GM12878 (cell line): Measurements from ENCODE around the gene SRXN1. TPM values are rescaled to one million over a fixed set of nuclear protein-coding genes. Genes with fewer than 3 reads are reported as not detected.

ENCODE experiments used
- ATAC-seq: fragments of 200-7000 bp; cut with Tn5 transposase; 3 replicates; pipeline ENCODE4 v1.9.1; 2020; ENCODE audit warnings: mild to moderate bottlenecking, moderate library complexity
- BruUV-seq: library from RNA; stranded (reverse); fragments of 400-500 nt; replicated peaks from 2 replicates; lab custom pipeline; 2021; lab: Mats Ljungman, UMichigan
- CTCF ChIA-PET: fragments of 300-600 bp; sonication (Branson Sonifier 250); formaldehyde crosslinking; extraction: SDS; loops from one replicate; lab custom pipeline; 2021; ENCODE audit warnings: inconsistent platforms; lab: Yijun Ruan, JAX
- POLR2A ChIA-PET: fragments of 350-600 bp; formaldehyde crosslinking; extraction: SDS; loops from one replicate; lab custom pipeline; 2021; ENCODE audit warnings: inconsistent platforms; lab: Charles Lee
- RAD21 ChIA-PET: fragments of 300-600 bp; sonication (Branson Sonifier 250); formaldehyde crosslinking; loops from one replicate; lab custom pipeline; 2023; ENCODE audit warnings: antibody characterized with exemption; ENCODE audit not compliant: unreplicated experiment; lab: Charles Lee
- SMC1A ChIA-PET: fragments of 300-600 bp; sonication (Branson Sonifier 250); formaldehyde crosslinking; loops from one replicate; lab custom pipeline; 2023; ENCODE audit not compliant: unreplicated experiment, uncharacterized antibody; lab: Charles Lee
- DNase-seq: peaks from one replicate; pipeline ENCODE4 v3.0.0-alpha.2; 2011; ENCODE audit warnings: low read depth, low spot score
- FAIRE-seq: peaks from 3 replicates; lab custom pipeline; 2011; peaks lifted over from hg19 to GRCh38; lab: Jason Lieb, UNC
- H2AFZ ChIP-seq: 2 replicates; pipeline ENCODE4 v1.6.0; 2011; ENCODE audit warnings: low read depth, low read length, control low read depth; ENCODE audit not compliant: control insufficient read depth
- H3K27ac ChIP-seq: 2 replicates; pipeline ENCODE4 v1.5.1; 2011; ENCODE audit warnings: control low read depth; ENCODE audit not compliant: control insufficient read depth, insufficient read depth
- H3K27me3 ChIP-seq, 2 experiments: replicated peaks in 1 of 2; 2 replicates each; pipeline versions ENCODE4 v1.6.0 to v1.6.1; 2011; ENCODE audit warnings: low read length in 1 of 2; ENCODE audit not compliant: control insufficient read depth in 2 of 2, insufficient read depth in 2 of 2
- H3K36me3 ChIP-seq, 2 experiments: 2 replicates each; pipeline ENCODE4 v1.5.1; 2011; ENCODE audit warnings: low read length in 1 of 2; ENCODE audit not compliant: control insufficient read depth in 2 of 2, insufficient read depth in 2 of 2
- H3K4me1 ChIP-seq: 2 replicates; pipeline ENCODE4 v1.6.1; 2011; ENCODE audit warnings: mild to moderate bottlenecking, low read length, moderate library complexity, mixed read lengths; ENCODE audit not compliant: control insufficient read depth, insufficient read depth
- H3K4me2 ChIP-seq: 2 replicates; pipeline ENCODE4 v1.6.0; 2011; ENCODE audit warnings: control low read depth; ENCODE audit not compliant: control insufficient read depth, insufficient read depth
- H3K4me3 ChIP-seq: fragments of 200-600 bp; sonication (generic); 2 replicates; pipeline ENCODE4 v1.5.1; 2016
- H3K79me2 ChIP-seq: 2 replicates; pipeline ENCODE4 v1.6.0; 2011; ENCODE audit warnings: low read length; ENCODE audit not compliant: control insufficient read depth, insufficient read depth
- H3K9ac ChIP-seq: 2 replicates; pipeline ENCODE4 v1.8.0; 2011; ENCODE audit warnings: low read length, control low read depth, mixed read lengths; ENCODE audit not compliant: control insufficient read depth, insufficient read depth
- H3K9me3 ChIP-seq: replicated peaks from 3 replicates; pipeline ENCODE4 v1.5.1; 2011; ENCODE audit warnings: mild to moderate bottlenecking, low read length; ENCODE audit not compliant: control insufficient read depth, insufficient read depth
- H4K20me1 ChIP-seq: 2 replicates; pipeline ENCODE4 v1.6.0; 2011; ENCODE audit not compliant: control insufficient read depth, insufficient read depth
- IKZF1 ChIP-seq: fragments of 450-650 bp; conservative IDR thresholded peaks from 2 replicates; pipeline ENCODE4 v1.6.1; 2017; ENCODE audit warnings: antibody characterized with exemption, mild to moderate bottlenecking
- WGBS: methylation state at CpG from one replicate; pipeline ENCODE4 v1.1.6; 2016; ENCODE audit warnings: low lambda C conversion rate; ENCODE audit not compliant: insufficient replicate concordance, insufficient coverage; ENCODE audit errors: missing lambda C conversion rate; 5-methylcytosine and 5-hydroxymethylcytosine counted together
- in situ Hi-C: fragments of 300-500 bp; cut with MboI; formaldehyde crosslinking; loops from 9 replicates; pipeline ENCODE4 v1.14.3; 2018; ENCODE audit warnings: mixed read lengths
- intact Hi-C: fragments of 100-400 bp; cut with micrococcal nuclease; formaldehyde crosslinking; loops from one replicate; pipeline ENCODE4 v1.14.2; 2022; ENCODE audit not compliant: unreplicated experiment
- polyA plus RNA-seq, 11 experiments: library from polyadenylated mRNA; depleted of rRNA in 4 of 11; unstranded in 6 of 11; stranded (reverse) in 5 of 11; fragments of >200 nt; fragmentation: Nextera tagmentation in 4 of 11; fragmentation: Illumina TruSeq in 1 of 11; extraction: Ambion mirVana in 4 of 11; extraction: Trizol in 1 of 11; gene quantifications; 1 replicate in 1 of 11; 2 replicates in 10 of 11; pipeline versions ENCODE4 v1.2.1 to v1.2.3, GENCODE V29; 2011 to 2016; ENCODE audit warnings: inconsistent platforms in 2 of 11, missing spikeins in 2 of 11, low read depth in 1 of 11
- total RNA-seq, 4 experiments: library from RNA; depleted of rRNA in 3 of 4; stranded (reverse); fragments of >200 nt in 3 of 4; fragmentation: Illumina TruSeq in 1 of 4; extraction: Trizol in 1 of 4; gene quantifications; 2 replicates each; pipeline versions ENCODE4 v1.2.1 to v1.2.3, GENCODE V29; 2013 to 2021
- TF ChIP-seq, protein P1 (sequence below): fragments of 150-350 bp; IDR thresholded peaks from 2 replicates; pipeline ENCODE4 v1.6.1; 2014; ENCODE audit warnings: mild to moderate bottlenecking, low read depth, low read length
- TF ChIP-seq, protein P2 (sequence below): IDR thresholded peaks from 2 replicates; pipeline ENCODE4 v1.6.1; 2011; ENCODE audit warnings: low read depth, mild to moderate bottlenecking, low read length, moderate library complexity, borderline replicate concordance; ENCODE audit errors: extremely low read depth
- TF ChIP-seq, protein P3 (sequence below): IDR thresholded peaks from 2 replicates; pipeline ENCODE4 v1.6.1; 2011; ENCODE audit warnings: mild to moderate bottlenecking, low read depth, low read length, moderate library complexity; ENCODE audit not compliant: insufficient replicate concordance
- TF ChIP-seq, protein P4 (sequence below): IDR thresholded peaks from 2 replicates; pipeline ENCODE4 v1.6.1; 2012; ENCODE audit warnings: low read depth, low read length, improper control_type of control experiment

SRXN1 gene
- total and polyA plus RNA-seq, 10 of the 15 experiments (the other 5 are each of a cell fraction or from before 2014, with no cell fraction given) = 4.1 to 20.5 (median 15.6) TPM

DNA sequence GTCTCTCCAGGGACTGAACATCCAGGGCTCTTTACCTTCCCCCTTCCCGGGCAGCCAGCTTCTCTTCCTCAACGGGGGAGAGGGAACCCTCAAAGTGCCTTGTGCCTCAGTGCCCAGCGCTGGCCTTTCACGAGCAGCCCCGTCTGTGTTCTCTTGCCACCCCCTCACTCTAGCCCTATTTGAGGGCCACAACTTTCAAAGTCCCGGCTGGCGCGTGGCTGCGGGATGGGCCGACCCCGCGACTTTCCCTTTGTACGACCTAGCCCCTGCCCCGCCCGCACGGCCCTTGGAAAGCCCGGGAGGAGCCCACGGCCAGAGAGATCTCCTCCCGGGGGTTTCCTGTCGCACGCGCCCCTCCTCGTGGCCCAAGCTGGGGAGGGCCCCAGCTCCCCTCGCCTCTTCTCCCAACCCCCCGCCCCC is 22.0 kb upstream of the SRXN1 start:
- ATAC-seq (no peak), DNase-seq (no peak), FAIRE-seq (no peak)
- Histone ChIP-seq H3K27me3 (peaks cover 5 to 8% of the 10 kb centered on the region in 2 experiments; a peak in 3 of 4 replicates), H3K4me2 (no peak overlapping the region), H2AFZ (no peak overlapping the region), H3K4me1 (peaks cover 4% of the 10 kb centered on the region; the same call in 1 of the 2 replicates), H3K4me3 (no peak overlapping the region), H3K27ac (no peak overlapping the region), H3K79me2 (no peaks in the 10 kb centered on the region), H3K9ac (no peak overlapping the region), H3K36me3 (no peaks in the 10 kb centered on the region), H3K9me3 (no peaks in the 10 kb centered on the region), H4K20me1 (no peaks in the 10 kb centered on the region)
- WGBS = 27% methylated on average over 13 of the region's 25 CpGs
- in situ Hi-C loops = no loop called here
- ChIA-PET POLR2A (no interaction called here), CTCF (no interaction called here), SMC1A (no interaction called here), RAD21 (no interaction called here)
- no TSS peak for BruUV-seq
- no peak for TF ChIP-seq IKZF1
- TF ChIP-seq, protein P1, sequence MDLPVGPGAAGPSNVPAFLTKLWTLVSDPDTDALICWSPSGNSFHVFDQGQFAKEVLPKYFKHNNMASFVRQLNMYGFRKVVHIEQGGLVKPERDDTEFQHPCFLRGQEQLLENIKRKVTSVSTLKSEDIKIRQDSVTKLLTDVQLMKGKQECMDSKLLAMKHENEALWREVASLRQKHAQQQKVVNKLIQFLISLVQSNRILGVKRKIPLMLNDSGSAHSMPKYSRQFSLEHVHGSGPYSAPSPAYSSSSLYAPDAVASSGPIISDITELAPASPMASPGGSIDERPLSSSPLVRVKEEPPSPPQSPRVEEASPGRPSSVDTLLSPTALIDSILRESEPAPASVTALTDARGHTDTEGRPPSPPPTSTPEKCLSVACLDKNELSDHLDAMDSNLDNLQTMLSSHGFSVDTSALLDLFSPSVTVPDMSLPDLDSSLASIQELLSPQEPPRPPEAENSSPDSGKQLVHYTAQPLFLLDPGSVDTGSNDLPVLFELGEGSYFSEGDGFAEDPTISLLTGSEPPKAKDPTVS = no peak
- TF ChIP-seq, protein P2, sequence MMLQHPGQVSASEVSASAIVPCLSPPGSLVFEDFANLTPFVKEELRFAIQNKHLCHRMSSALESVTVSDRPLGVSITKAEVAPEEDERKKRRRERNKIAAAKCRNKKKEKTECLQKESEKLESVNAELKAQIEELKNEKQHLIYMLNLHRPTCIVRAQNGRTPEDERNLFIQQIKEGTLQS = no peak
- TF ChIP-seq, protein P3, sequence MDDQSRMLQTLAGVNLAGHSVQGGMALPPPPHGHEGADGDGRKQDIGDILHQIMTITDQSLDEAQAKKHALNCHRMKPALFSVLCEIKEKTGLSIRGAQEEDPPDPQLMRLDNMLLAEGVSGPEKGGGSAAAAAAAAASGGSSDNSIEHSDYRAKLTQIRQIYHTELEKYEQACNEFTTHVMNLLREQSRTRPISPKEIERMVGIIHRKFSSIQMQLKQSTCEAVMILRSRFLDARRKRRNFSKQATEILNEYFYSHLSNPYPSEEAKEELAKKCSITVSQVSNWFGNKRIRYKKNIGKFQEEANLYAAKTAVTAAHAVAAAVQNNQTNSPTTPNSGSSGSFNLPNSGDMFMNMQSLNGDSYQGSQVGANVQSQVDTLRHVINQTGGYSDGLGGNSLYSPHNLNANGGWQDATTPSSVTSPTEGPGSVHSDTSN = no peak
- TF ChIP-seq, protein P4, sequence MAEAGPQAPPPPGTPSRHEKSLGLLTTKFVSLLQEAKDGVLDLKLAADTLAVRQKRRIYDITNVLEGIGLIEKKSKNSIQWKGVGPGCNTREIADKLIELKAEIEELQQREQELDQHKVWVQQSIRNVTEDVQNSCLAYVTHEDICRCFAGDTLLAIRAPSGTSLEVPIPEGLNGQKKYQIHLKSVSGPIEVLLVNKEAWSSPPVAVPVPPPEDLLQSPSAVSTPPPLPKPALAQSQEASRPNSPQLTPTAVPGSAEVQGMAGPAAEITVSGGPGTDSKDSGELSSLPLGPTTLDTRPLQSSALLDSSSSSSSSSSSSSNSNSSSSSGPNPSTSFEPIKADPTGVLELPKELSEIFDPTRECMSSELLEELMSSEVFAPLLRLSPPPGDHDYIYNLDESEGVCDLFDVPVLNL = no peak
- intact Hi-C loops = no loop called here
